Measurements from ENCODE around the gene MYT1. TPM values are rescaled to one million over a fixed set of nuclear protein-coding genes. Genes with fewer than 3 reads are reported as not detected.

MYT1 gene
- total RNA-seq, 2 donors from 2014 or later = 0.15 TPM; not detected in 1

GRCh38 chr20:64149141-64149540 is 15.1 kb upstream of the MYT1 start:
- peaks cover 0 to 7% of the 10 kb centered on the region in 2 donors for H3K9me3 ChIP-seq
- DNase-seq (ENCODE audit: low spot score) = no peak
- no peaks in the 10 kb centered on the region for H3K36me3 ChIP-seq
- no peak overlapping the region for H3K27ac ChIP-seq
- no peaks in the 10 kb centered on the region for H3K4me1 ChIP-seq
- H3K27me3 ChIP-seq = no peaks in the 10 kb centered on the region
- no peak overlapping the region for H3K4me3 ChIP-seq
- no peak for TF ChIP-seq CTCF (IDR thresholded peaks at IDR 0.05)

- H3K36me3 ChIP-seq = no peaks in the 10 kb centered on the region
- H3K4me3 ChIP-seq = no peak overlapping the region
- no peak for DNase-seq (ENCODE audit: low spot score)
- H3K4me1 ChIP-seq = no peaks in the 10 kb centered on the region
- TF ChIP-seq CTCF (IDR thresholded peaks at IDR 0.05) = no peak
- peaks cover 0 to 6% of the 10 kb centered on the region in 2 donors for H3K9me3 ChIP-seq
- no peak overlapping the region for H3K27ac ChIP-seq
- no peaks in the 10 kb centered on the region for H3K27me3 ChIP-seq
Measured at GRCh38 chr20:64149809-64150560, 14.3 kb upstream of the MYT1 start.

GRCh38 chr20:64150756-64151632 is 13.3 kb upstream of the MYT1 start:
- Histone ChIP-seq H3K9me3 (no peaks in the 10 kb centered on the region), H3K4me3 (no peak overlapping the region), H3K4me1 (no peaks in the 10 kb centered on the region), H3K36me3 (no peaks in the 10 kb centered on the region), H3K27ac (no peak overlapping the region), H3K27me3 (no peaks in the 10 kb centered on the region)
- no peak for TF ChIP-seq CTCF (IDR thresholded peaks at IDR 0.05)
- no peak for DNase-seq (ENCODE audit: low spot score)

GRCh38 chr20:64151633-64152530 is 12.4 kb upstream of the MYT1 start:
- no peaks in the 10 kb centered on the region for H3K27me3 ChIP-seq
- no peak for DNase-seq (ENCODE audit: low spot score)

More at GRCh38 chr20:64151633-64152530, 12.4 kb upstream of the MYT1 start:
- no peaks in the 10 kb centered on the region for H3K9me3 ChIP-seq
- H3K36me3 ChIP-seq = no peaks in the 10 kb centered on the region
- H3K27ac ChIP-seq = no peak overlapping the region
- no peaks in the 10 kb centered on the region for H3K4me1 ChIP-seq
- TF ChIP-seq CTCF (IDR thresholded peaks at IDR 0.05) = no peak
- H3K4me3 ChIP-seq = no peak overlapping the region

Measured in right atrium auricular region (tissue), 2 donors.